GM21528 (cell line): ENCODE data around the gene PRR29.

Experiments used
- ATAC-seq: cut with Tn5 transposase; IDR thresholded peaks from one replicate; pipeline ENCODE4 v1.9.1; 2021; ENCODE audit warnings: mild to moderate bottlenecking, moderate library complexity; ENCODE audit not compliant: unreplicated experiment, low FRiP score

The PRR29 gene

DNA sequence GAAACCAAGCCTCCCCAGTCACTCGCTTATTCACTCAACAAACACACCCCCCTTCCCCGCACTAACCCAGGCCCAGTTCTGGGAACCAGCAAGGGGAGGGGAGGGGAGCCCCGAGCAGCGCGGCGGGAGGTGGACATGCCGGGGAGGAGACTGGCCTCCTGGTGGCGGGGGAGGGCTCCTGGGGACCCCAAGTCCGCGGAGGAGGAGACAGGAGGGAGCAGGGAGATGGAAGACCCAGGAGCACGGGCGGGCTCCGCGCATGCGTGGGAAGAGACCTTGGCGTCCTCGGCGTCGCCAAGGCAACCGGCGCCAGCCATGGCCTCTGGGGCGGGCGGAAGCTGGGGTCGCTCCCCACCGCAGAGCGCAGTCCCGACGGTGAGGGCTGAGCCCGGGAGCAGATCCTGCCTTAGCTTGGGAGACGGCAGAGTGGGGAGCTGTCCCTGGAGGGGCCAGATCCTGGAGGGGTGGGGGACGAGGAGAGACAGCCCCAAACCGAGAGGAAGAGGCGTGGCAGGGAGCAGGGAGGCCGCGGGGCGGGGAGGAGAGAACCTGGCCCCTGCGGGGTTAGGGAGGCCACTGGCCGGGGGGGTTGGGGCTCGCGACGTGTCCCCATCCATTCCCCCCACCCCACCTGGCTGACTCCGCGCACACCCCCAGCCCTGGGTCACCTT is at the start of gene PRR29:
Gene PRR29 (plus strand): TSS at position 302 of the 671 bp plus-strand sequence. CDS start 14 bp downstream, at position 316.
- peak; percentile 49 for ATAC-seq

DNA sequence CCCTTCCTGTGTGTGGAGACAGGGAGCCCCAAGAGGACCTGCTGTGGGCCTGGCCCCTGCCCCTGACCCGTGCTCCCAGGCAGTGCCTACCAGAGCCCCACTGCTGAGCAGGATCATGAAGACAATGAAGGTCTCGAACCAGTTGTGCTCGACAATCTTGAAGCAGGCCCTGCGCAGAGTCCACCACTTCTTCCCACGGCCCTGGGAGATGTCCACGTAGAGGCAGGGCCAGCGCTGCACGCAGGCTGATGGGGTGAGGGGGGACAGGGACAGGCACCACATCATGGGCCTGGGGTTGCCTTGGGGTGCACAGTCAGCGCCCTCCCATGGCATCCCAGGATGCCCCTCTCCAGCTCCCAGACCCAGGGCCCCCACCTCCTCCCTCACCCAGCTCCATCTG is 49.6 kb upstream of the PRR29 start:
- ATAC-seq, result no peak

DNA sequence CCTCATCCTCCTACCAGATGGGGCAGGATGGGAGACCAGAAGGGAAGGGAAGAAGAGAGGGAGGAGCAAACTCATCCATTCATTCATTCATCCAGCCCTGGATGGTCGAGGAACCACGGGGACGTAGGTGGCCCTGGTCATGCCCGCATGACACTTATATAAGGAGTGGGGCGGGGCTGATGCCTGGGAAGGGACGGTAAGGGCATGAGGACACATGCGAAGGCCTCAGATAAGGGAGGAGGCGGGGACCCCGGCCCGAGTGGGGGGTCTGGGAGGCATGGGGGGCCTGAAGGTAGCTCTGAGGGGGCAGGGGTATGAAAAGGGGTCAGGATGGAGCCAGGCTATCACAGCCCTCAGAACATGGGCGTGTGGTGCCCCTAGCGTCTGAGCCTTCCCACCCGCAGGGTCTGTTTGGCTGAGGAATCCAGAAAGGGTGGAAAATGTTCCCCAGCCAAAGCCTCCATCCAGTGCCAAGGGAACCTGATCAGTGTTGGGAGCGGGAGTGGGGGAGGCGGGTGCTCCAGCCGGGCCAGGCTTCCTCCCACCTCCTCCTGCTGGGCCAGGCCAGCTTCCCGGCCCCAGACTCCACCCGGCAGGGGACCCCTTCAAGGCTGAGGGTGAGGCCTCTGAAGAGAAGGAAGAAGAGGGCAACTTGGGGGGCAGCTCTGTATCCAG is 48.4 kb upstream of the PRR29 start:
- no peak for ATAC-seq

DNA sequence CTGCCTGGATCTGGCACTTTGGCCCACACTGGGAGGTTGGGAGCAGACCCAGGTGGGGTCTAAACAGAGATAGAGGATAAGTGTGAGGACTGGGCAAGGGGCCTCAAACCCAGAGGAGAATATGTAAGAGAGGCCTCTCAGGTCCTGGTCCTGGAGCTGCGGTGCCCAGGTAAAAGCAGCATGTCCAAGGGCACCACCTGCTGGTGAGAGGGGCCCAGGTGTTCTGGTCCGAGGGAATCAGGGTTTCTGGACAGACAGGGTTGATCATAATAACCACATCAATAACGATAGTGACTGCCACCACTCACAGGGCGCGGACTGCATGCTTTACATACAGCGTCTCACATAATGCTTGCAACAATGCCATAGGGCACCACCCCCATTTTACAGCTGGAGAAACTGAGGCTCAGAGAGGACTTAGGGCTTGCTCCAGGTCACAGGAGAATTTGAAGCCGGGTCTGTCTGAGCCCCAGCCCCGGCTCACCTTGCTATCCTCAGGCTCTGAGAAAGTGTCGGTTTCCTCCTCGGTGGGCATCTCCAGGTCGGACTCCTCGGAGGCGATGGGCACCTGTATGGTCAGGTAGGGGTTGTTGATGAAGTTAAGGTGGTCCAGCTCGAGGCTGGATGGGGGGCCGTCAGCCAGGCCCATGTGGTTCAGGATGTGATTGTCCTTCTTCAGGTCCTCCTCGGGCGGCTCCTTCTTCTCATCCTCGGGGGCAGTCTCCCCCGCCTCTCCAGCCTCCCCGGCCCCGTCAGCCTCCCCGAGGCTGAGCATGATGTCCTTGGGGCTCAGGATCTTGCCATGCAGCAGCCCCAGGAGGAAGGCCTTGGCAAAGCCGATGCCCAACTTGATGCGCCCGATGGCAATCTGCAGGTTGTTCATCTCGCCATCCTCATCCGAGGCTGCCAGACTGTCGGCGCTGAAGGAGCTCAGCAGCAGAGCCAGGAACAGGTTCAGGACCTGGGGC is 46.9 kb upstream of the PRR29 start:
- ATAC-seq, result no peak

DNA sequence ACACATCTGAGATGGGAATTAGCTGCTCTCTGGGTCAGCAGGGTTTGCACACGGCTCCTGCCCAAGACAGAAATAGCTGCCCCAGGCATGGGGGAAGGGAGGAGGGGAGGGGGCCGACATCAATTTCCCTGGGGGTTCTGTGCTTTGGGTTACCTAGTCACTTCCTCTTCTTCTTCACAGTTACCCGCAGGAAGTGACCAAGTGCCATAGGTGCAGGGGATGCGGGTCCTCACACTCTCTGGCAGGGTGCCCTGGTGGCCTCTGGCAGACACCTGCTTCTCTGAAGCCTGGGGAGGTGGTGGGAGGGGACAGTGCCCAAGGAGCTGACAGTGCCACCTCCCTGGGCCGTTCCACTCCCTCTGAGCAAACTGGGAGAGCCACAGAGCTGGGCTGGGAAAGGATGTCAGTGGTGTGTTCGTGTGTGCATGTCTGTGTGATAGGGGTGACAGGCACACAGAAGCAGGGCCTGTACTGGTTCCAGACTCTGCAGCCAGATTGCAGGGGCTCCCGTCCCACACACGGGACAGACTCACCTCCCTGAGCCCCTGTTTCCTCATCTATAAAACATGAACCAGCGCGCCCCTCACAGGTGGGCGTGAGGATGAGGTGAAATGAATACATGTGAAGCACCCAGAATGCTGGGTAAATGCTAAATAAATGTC is 43.6 kb upstream of the PRR29 start:
- no peak for ATAC-seq

DNA sequence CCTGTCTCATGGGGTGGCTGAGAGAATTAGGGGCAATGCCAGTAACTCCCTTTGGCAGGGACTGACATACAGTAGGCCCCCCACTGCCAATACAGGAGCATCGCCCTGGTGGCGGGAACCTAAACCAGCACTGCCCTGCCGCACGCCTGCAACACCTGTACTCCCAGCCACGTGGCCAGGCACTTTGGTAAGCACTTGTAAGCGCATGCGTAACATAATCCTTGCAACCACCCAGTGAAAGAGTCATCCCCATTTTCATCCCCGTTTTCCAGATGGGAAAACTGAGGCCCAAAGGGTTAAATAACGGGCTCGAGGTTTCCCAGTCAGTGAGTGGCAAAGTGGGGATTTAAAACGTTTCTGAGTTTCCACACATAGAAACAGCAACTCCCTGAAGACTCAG is 42.9 kb upstream of the PRR29 start:
- ATAC-seq, result no peak

DNA sequence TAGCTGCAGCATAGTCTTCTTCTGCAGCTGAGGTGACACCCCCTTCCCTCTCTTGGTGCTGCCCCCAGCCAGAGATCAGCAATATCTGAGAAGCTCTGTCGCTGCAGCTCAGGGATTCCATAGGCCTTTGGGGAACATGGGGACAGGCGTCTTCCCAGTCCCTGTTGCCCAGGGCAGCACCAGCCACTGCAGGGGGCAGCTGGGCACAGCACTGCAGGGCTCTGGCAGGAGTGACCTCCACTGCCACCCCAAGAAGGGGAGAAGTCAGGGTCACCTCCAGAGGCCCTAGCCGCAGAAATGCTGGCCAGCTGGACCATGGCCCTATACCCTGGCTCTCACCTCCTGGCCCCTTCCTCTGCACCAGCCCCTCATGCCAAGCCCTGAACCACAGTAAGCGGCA is 42.4 kb upstream of the PRR29 start:
- no peak for ATAC-seq

DNA sequence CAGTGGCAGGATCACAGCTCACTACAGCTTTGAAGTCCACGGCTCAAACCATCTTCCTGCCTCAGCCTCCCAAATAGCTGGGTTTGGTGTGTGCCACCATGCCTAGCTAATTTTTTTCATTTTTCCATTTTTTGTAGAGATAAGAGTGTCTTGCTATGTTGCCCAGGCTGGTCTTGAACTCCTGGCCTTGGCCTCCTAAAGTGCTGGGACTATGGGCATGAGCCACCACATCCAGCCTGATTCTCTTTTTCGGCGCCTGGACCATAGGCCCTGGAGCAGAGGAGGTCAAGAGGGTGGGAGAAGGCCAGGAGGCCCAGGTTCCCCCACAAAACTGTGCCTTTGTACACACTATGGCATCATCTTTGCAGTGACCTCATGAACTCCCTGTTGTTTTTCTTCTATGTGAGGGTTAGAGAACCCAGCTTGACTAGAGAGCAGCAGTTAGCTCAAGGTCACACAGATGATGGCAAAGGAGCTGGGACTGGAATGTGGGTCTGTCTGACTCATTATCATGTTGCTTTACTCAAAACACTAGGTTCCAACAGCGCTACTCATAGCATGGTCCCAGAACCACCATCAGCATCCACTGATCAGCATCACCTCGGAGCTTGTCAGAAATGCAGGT is 41.7 kb upstream of the PRR29 start:
- ATAC-seq, result no peak

DNA sequence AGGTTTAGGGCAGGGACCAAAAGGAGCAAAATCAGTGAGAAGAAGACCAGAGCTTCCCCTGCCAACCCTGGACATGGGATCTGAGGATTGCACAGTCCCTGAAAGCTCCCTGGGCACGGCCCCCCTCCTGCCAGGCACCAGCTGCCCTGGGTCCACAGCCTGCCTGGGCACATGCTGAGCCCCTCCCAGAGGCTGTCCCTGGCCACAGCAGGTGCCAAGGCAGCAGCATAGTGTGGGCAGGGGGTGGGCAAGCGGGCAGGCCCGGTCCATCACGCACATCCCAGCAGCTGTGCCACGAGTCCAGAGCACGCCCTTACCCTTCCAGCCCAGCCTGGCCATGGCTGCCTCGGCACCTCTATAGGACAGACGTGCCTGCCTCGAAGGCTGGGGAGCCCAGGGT is 38.1 kb upstream of the PRR29 start:
- ATAC-seq, result no peak

DNA sequence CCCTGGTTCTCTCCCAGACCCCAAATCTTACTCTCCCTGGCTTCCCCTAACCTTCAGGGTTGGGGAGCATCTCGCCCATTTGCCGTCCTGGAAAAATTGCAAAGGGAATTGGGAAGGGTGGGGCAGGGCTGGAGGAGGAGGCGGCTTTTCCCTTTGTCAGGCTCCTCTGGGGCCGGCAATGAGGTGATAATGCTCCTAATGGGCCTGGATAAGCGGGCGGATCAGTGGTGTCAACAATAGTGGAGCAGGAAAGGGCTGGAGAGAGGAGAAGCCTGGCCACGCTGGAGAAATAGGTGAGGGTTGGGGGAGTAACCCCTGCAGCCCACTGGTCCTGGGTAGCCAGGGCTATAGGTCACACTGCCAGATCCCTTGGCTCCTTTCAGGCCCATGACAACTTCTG is 37.7 kb upstream of the PRR29 start:
- no peak for ATAC-seq

DNA sequence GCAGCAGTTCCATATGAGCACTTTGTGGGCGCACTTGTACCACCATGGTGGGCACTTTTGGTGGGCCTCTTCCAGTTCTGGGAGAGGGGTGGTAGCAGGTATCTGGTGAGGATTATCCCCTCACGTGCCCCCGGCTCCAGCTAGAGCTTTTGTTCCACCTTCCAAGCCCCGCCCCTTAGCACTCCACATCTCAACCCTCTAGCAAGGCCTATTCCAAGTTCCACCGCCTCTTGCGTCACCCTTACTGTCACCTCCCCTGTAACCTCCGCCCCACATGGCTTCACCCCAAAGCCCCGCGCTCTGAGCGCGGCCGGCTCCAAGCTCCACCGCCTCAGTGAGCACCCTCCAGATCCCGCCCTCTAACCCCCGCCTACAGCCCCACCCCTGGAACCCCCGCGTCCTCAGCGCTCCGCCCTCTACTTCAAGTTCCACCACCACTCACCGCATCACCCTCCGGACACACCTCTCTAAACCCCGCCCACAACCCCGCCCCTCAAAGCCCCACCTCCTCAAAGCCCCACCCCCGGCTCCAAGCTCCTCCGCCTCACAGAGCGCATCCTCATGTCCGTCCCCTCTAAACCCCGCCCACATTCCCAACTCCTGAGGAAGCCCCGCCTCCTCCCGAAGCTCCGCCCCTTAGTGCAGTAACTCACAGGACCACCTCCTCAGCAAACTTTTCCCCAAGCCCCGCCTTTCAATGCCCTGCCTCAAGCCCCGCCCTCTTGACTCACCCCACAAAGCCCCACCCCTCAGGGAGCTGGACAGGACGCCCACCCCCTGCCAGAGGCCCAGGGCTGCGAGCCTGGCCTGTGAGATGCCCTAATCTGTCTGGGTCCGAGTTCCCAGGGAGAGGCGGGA is 36.6 kb upstream of the PRR29 start:
- ATAC-seq, result no peak

DNA sequence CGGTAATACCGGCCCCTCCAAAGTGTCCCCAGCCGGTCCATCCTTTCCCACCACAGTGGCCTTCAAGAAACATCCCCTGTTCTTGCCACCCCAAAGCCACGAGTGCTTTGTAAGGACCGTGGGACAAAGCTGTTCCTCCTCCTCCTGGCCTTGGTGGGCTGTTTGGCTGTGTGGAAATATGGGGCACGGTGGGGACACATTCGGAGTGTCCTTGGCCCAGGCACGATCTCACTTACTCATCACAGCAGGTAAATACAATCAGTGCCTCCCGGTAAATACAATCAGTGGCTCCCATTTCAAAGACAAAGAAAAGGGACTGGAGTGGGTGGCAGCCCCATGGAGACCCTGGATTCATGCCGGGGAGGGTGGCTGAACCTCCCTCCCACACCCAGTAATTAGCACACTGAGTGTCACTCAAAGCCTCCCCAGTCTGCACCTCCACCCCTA is 35.8 kb upstream of the PRR29 start:
- ATAC-seq, result no peak

DNA sequence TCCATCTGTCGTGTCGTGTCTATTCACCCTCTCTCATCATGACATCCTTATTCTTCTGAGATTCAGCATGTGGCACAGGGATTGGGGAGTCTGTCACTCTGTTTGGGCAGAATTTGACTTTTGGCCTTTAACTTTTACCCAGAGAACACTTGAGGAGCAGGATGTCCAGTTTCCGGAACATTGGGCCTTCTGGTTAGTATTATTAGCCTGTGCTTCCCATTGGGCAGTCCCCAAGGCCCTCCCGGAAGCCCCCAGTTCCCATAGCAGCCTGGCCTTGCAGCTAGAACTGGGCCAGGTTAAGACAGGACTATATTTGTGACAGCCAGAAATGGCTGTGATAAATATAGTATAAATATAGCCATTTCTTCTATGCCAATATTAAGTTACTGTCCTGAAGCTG is 35.0 kb upstream of the PRR29 start:
- ATAC-seq, result no peak

DNA sequence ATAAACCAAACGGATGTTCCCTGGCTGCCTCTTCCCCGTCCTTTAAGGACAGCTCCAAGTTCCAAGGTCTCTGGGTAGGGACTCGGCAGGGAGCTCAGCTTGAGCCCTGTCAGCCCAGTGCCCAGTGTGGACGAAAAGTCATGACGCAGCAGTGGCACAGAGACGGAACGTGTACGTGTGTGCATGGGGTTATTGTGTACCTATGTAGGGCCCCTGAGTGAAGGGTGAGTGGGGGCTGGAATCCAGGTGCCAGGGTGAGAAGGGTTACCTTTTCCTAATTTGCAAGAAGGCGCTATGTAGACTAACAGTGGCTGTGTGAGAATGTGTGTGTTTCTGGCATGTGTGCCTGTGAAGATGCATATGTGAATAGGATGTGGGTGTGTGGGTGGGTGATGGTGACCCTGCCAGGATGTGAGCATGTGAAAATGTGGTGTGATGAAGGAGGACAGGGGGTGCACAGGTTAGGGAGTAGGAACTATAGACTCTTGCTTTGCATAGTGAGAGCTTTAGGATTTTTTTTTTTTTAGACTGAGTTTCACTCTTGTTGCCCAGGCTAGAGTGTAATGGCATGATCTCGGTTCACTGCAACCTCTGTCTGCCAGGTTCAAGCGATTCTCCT is 31.4 kb upstream of the PRR29 start:
- ATAC-seq, result no peak

DNA sequence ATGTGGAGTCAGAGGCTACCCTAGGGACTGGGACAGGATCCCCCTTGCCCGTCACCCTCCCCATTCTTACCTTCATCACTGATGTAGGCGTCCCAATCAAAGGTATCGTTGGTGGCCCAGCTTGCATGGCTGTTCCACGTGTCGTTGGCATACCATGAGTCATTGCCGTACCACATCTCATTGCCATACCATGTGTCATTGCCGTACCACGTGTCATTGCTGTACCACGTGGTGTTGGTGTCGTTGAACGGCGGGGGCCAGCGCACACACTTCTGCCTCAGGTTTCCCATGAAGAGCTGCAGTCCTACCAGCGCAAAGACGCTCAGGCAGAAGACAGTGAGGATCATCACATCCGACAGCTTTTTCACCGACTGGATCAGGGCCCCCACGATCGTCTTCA is 30.2 kb upstream of the PRR29 start:
- no peak for ATAC-seq

DNA sequence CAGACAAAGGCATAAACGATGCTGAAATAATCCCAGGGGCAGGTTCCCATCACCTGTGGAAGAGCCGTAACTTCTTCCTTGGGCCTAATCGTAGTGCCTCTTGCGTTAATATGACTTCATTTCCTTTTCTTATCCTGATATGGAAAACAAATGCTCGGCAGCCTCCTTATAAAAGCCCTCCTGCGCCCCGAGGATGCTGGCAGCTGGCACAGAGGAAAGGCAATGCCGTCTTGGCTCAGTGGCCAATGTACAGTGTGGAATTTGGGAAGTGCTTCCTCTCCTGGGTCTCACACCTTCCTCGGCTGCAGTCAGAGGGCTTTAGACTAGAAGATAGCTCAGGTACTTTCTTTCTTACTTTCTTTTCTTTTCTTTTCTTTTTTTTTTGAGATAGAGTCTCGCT is 28.9 kb upstream of the PRR29 start:
- ATAC-seq, result no peak

DNA sequence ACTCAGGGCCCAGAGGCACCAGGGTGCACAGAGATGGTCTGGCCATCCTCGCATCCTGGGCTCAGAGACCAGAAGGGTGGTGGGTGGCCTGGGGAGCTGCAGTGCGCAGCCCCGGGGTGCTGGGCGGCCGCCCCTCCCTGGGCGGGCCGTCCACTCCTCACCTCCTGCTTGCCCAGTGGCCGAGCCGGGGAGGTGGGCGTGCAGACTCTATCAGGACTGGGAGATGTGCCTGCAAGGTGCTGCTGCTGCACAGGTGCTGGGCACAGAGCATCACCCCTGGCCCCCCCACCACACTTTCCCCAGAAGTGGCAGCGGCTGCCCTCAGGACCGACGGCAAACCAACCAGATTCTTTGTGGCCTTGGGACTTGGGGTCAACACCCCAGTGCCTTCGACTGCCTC is 25.4 kb upstream of the PRR29 start, which contains the start of gene SCN4A:
Gene SCN4A (minus strand): TSS at position 123 of the 400 bp plus-strand sequence. CDS start 77 bp downstream, at position 46.
- ATAC-seq, result no peak

DNA sequence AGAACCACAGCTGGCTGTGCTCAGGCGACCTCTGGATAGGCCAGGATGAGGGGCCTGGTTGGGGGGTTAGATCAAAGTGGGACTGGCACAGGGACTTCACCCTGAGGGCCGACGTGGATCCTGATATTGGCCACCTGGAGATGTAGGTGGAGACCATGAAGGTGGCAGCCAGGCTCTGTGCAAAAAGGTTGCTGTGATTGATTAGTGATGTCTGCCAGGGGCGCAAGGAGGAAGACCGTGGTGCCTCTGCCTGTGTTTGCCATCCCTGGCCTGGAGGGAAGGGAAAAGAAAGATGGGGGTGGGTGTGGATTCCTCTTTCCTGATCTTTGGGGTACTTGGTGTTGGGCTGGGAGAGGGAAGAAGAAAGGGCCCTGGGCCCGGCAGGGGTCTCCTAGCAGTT is 24.9 kb upstream of the PRR29 start:
- ATAC-seq, result no peak
